Esophagus mucosa (tissue), 1 donor: ENCODE results near the gene MYH13. TPM values are rescaled to one million over a fixed set of nuclear protein-coding genes. Genes with fewer than 3 reads are reported as not detected.

Experiments used
- total RNA-seq: library from RNA; stranded (reverse); gene quantifications from one replicate; pipeline ENCODE4 v1.2.4, GENCODE V29; 2023
- donor health status: DM: yes; HTN: yes; CAD: no.

MYH13 gene
- total RNA-seq, 1 donor from 2014 or later = 0.16 TPM

Other genes with a start within 250 kb of the MYH13 start
- gene GAS7, start 174.4 kb downstream of the MYH13 start, total RNA-seq = 17.3 TPM
- not detected for gene MYH8, start 48.9 kb upstream of the MYH13 start, total RNA-seq
- gene MYH4, start 96.6 kb upstream of the MYH13 start, total RNA-seq = not detected
- not detected for gene MYH1, start 145.5 kb upstream of the MYH13 start, total RNA-seq
- gene MYH2, start 176.7 kb upstream of the MYH13 start, total RNA-seq = 0.56 TPM